ENCODE measurements around the gene NGLY1.

- TF ChIP-seq EZH2 (IDR thresholded peaks at IDR 0.05; ENCODE audit: low read length, unreplicated experiment) (no peak), CTCF (conservative IDR thresholded peaks at IDR 0.05; ENCODE audit: low read depth, low read length) (no peak)
Measured at GRCh38 chr3:25724948-25725645, 58.1 kb downstream of the NGLY1 start.

Data from PC-3 (cell line).